ENCODE data around the gene DNAAF1.

- TF ChIP-seq POLR2A (IDR thresholded peaks at IDR 0.05) (no peak), EP300 (IDR thresholded peaks at IDR 0.05) (no peak)
Measured at GRCh38 chr16:84131117-84131516, 14.0 kb upstream of the DNAAF1 start.

Measured in tibial nerve (tissue), 3 donors.